ENCODE measurements around the gene MUSTN1.
A peak's percentile ranks its signal among the peaks of the same experiment; 100 is the strongest.

MUSTN1 gene

GRCh38 chr3:52877085-52877484 is 42.3 kb upstream of the MUSTN1 start:
- TF ChIP-seq, protein P1, sequence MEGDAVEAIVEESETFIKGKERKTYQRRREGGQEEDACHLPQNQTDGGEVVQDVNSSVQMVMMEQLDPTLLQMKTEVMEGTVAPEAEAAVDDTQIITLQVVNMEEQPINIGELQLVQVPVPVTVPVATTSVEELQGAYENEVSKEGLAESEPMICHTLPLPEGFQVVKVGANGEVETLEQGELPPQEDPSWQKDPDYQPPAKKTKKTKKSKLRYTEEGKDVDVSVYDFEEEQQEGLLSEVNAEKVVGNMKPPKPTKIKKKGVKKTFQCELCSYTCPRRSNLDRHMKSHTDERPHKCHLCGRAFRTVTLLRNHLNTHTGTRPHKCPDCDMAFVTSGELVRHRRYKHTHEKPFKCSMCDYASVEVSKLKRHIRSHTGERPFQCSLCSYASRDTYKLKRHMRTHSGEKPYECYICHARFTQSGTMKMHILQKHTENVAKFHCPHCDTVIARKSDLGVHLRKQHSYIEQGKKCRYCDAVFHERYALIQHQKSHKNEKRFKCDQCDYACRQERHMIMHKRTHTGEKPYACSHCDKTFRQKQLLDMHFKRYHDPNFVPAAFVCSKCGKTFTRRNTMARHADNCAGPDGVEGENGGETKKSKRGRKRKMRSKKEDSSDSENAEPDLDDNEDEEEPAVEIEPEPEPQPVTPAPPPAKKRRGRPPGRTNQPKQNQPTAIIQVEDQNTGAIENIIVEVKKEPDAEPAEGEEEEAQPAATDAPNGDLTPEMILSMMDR (conservative IDR thresholded peaks at IDR 0.05): no peak
- no peak for TF ChIP-seq ZFX (IDR thresholded peaks at IDR 0.05)
- H3K27ac ChIP-seq: no peak overlapping the region

DNA sequence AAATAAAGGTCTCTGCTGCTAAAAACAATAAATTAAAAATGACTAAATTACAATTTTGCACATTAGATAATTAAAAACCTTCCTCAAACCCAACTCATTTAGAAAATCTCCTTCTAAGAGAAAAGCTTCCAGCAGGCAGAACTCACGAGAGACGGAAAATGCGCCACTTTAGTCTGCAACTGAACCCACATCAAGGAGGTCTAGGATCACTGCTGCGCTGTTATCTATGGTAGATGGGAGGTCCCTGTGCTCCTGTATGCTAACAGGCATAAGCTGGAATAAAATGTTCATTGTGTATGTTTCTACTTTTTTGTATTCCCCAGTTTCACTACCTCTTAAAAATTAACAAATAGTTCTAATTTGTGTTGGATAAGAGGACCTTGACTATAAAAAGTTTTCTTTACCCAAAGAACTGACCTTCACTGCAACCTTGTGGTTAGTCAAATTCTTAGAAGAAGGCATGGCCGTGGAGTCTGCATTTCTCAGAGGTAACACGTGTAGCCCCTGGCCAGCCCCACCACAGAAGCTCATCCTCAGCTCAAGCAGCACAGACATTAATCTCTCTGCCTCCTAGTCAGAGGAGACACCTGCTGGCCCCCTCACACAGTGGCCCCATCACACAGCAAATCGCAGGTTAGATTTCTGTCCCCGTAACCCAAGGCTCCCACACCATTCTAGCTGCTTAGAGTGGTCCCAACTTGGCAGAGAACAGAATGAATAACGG is 40.2 kb upstream of the MUSTN1 start:
- TF ChIP-seq ZFX (IDR thresholded peaks at IDR 0.05): no peak
- TF ChIP-seq, protein P1 (conservative IDR thresholded peaks at IDR 0.05): no peak
- H3K27ac ChIP-seq: no peak overlapping the region

DNA sequence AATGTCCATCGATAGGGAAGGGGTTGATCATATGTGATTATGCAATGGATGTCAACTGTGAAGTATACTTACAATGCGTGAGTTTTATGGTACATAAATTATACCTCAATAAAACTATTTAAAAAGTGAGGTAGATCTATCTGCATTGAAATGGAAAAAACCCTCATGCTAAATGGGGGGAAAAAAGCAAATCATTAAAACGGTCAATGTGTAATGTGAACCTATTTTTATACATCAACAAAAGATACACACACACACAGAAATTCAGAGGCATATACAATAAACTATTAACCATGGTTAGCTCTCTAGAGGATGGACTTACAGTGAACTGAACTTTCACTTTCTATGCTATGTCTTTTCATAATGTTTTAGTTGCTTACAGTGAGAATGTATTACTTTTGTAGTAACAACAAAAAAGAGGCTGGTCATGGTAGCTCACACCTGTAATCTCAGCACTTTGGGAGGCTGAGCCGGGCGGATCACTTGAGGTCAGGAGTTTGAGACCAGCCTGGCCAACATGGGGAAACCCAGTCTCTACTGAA is 39.4 kb upstream of the MUSTN1 start:
- no peak overlapping the region for H3K27ac ChIP-seq
- TF ChIP-seq, protein P1 (conservative IDR thresholded peaks at IDR 0.05): no peak
- no peak for TF ChIP-seq ZFX (IDR thresholded peaks at IDR 0.05)

GRCh38 chr3:52873433-52874159 is 38.8 kb upstream of the MUSTN1 start:
- no peak for TF ChIP-seq ZFX (IDR thresholded peaks at IDR 0.05)
- TF ChIP-seq, protein P1 (conservative IDR thresholded peaks at IDR 0.05): no peak
- no peak overlapping the region for H3K27ac ChIP-seq

GRCh38 chr3:52872245-52872644 is 37.4 kb upstream of the MUSTN1 start:
- peak overlapping the region; percentile 21; the same call in 1 of the 2 replicates for H3K27ac ChIP-seq
- no peak for TF ChIP-seq ZFX (IDR thresholded peaks at IDR 0.05)
- TF ChIP-seq, protein P1 (conservative IDR thresholded peaks at IDR 0.05): no peak

DNA sequence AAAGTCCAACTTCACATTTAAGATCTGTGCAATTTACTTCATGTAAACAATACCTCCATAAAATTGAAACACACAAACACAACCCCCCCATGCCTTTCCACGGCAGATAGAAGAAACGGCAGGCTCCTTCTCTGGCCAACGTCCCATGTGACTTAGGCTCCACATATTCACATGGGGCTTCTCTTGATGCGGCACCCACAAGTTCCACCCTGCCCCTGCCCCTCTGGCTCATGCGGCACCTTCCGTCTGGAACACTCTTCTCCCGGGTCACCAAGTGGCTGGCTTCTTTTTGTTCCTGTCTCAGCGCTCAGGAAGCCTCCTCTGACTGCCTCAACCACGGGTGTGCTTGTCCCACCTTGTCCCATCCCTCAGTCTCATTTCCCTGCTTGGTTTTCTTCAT is 36.9 kb upstream of the MUSTN1 start:
- no peak for TF ChIP-seq ZFX (IDR thresholded peaks at IDR 0.05)
- TF ChIP-seq, protein P1 (conservative IDR thresholded peaks at IDR 0.05): no peak
- peak overlapping the region; percentile 21; the same call in 1 of the 2 replicates for H3K27ac ChIP-seq

- H3K27ac ChIP-seq: no peak overlapping the region
- TF ChIP-seq, protein P1 (conservative IDR thresholded peaks at IDR 0.05): no peak
- no peak for TF ChIP-seq ZFX (IDR thresholded peaks at IDR 0.05)
Observed at GRCh38 chr3:52870471-52870870, 35.7 kb upstream of the MUSTN1 start.
